Ovary (tissue), 9 donors: Measurements from ENCODE around the gene CD34. TPM values are rescaled to one million over a fixed set of nuclear protein-coding genes. Genes with fewer than 3 reads are reported as not detected.

Experiments used
- DNase-seq, 5 donors: peaks; one replicate each; pipeline ENCODE4 v3.0.0-alpha.2; 2019 to 2020
- H3K27ac ChIP-seq, 2 donors: fragments of 200-600 bp; one replicate each; pipeline versions ENCODE4 v1.5.1 to v1.8.0; 2019 to 2022
- H3K27me3 ChIP-seq: fragments of 200-600 bp; one replicate; pipeline ENCODE4 v1.8.0; 2022
- H3K36me3 ChIP-seq: fragments of 200-600 bp; sonication (generic); one replicate; pipeline ENCODE4 v1.5.1; 2019
- H3K4me1 ChIP-seq: one replicate; pipeline ENCODE4 v1.8.1; 2013; ENCODE audit warnings: mild to moderate bottlenecking, moderate library complexity; ENCODE audit not compliant: insufficient read depth
- H3K4me3 ChIP-seq: fragments of 200-600 bp; sonication (generic); one replicate; pipeline ENCODE4 v1.5.1; 2017
- H3K9me3 ChIP-seq, 2 donors: fragments of 200-600 bp in 1 of 2; sonication (generic) in 1 of 2; one replicate each; pipeline versions ENCODE4 v1.5.1 to v1.8.1; 2013 to 2019; ENCODE audit warnings: mild to moderate bottlenecking in 1 of 2, moderate library complexity in 1 of 2
- EP300 ChIP-seq: sonication (generic); formaldehyde crosslinking; IDR thresholded peaks from one replicate; pipeline ENCODE4 v1.6.1; 2017; ENCODE audit warnings: antibody characterized with exemption
- POLR2A ChIP-seq: fragments of 450-650 bp; IDR thresholded peaks from one replicate; pipeline ENCODE4 v1.6.1; 2017; ENCODE audit warnings: antibody characterized with exemption, mild to moderate bottlenecking, moderate library complexity
- WGBS, 3 donors: extraction: QIAGEN DNeasy Blood & Tissue Kit in 1 of 3; methylation state at CpG; one replicate each; pipeline versions ENCODE4 v1.1.5 to v1.1.7; 2013 to 2017; 5-methylcytosine and 5-hydroxymethylcytosine counted together
- intact Hi-C, 4 donors: fragments of 100-400 bp; cut with DNase I; formaldehyde crosslinking; loops; one replicate each; pipeline versions ENCODE4 v1.11.0 to v1.15.1; 2022 to 2023
- polyA plus RNA-seq, 2 donors: library from polyadenylated mRNA; stranded (reverse); fragments of 200-250 nt in 1 of 2; fragments of 350-450 nt in 1 of 2; fragmentation: Illumina TruSeq in 1 of 2; extraction: RNeasy Lipid Tissue Mini Kit (QIAGEN cat#74804) in 1 of 2; gene quantifications; one replicate each; pipeline ENCODE4 v1.2.3, GENCODE V29; 2013 to 2014
- total RNA-seq, 7 donors: library from RNA; depleted of rRNA in 2 of 7; stranded (reverse); fragments of >200 nt in 2 of 7; fragmentation: NEBNext Ultra II Directional in 3 of 7; extraction: Animal tissue kit (Norgen Biotek cat#: 25700) in 3 of 7; gene quantifications; one replicate each; pipeline versions ENCODE4 v1.1.0 to v1.2.4, GENCODE V29; 2016 to 2023
- TF ChIP-seq, protein P1 (sequence below), 3 donors: fragments of 450-650 bp in 2 of 3; fragments of 200-600 bp in 1 of 3; IDR thresholded peaks; one replicate each; pipeline versions ENCODE4 v1.5.1 to v1.8.0; 2016 to 2022; ENCODE audit warnings: antibody characterized with exemption in 3 of 3, mild to moderate bottlenecking in 1 of 3
- donor health status: DM: no; HTN: no; CAD: no; lungs with moderate emphysema.
- donor health status: DM: no; HTN: no; CAD: no.
- donor health status: Bipolar disorder and iron deficiency.
- donor health status: DM: yes; HTN: yes; CAD: no.
- donor health status: DM: no; HTN: no; CAD: no.
- donor health status: DM: yes; HTN: yes; CAD: no.

Gene CD34
- total and polyA plus RNA-seq, 9 donors: 12.6 to 146 (median 25.9) TPM

DNA sequence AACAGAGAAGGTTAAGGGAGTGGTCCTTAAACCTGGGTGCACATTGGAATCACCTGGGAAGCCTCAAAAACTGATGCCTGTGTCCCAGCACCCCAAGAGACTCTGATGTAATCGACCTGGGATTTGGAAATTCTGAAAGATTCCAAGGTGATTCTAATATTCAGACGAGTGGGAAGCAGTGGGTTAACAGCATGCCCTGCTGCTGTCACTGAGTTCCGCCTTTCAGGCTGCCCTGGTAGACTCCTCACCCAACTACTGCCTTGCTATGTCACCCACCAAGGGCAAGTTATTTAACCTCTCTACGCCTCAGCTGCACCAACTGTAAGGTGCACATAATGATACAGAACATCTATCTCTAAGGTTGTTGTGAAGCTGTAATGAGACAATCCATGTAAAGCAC is 59.2 kb downstream of the CD34 start:
- DNase-seq: no peak
- no peaks in the 10 kb centered on the region for H3K36me3 ChIP-seq
- H3K27me3 ChIP-seq: no peaks in the 10 kb centered on the region
- peaks cover 9% of the 10 kb centered on the region for H3K4me1 ChIP-seq
- intact Hi-C loops: no loop called here
- TF ChIP-seq POLR2A: no peak
- TF ChIP-seq EP300: no peak
- TF ChIP-seq, protein P1, sequence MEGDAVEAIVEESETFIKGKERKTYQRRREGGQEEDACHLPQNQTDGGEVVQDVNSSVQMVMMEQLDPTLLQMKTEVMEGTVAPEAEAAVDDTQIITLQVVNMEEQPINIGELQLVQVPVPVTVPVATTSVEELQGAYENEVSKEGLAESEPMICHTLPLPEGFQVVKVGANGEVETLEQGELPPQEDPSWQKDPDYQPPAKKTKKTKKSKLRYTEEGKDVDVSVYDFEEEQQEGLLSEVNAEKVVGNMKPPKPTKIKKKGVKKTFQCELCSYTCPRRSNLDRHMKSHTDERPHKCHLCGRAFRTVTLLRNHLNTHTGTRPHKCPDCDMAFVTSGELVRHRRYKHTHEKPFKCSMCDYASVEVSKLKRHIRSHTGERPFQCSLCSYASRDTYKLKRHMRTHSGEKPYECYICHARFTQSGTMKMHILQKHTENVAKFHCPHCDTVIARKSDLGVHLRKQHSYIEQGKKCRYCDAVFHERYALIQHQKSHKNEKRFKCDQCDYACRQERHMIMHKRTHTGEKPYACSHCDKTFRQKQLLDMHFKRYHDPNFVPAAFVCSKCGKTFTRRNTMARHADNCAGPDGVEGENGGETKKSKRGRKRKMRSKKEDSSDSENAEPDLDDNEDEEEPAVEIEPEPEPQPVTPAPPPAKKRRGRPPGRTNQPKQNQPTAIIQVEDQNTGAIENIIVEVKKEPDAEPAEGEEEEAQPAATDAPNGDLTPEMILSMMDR (IDR thresholded peaks at IDR 0.05): no peak
- no peaks in the 10 kb centered on the region for H3K9me3 ChIP-seq
- H3K27ac ChIP-seq: no peak overlapping the region
- WGBS, 3 donors: 88 to 94% (median 90%) methylated on average over 4 of the region's 4 CpGs
- no peak overlapping the region for H3K4me3 ChIP-seq

DNA sequence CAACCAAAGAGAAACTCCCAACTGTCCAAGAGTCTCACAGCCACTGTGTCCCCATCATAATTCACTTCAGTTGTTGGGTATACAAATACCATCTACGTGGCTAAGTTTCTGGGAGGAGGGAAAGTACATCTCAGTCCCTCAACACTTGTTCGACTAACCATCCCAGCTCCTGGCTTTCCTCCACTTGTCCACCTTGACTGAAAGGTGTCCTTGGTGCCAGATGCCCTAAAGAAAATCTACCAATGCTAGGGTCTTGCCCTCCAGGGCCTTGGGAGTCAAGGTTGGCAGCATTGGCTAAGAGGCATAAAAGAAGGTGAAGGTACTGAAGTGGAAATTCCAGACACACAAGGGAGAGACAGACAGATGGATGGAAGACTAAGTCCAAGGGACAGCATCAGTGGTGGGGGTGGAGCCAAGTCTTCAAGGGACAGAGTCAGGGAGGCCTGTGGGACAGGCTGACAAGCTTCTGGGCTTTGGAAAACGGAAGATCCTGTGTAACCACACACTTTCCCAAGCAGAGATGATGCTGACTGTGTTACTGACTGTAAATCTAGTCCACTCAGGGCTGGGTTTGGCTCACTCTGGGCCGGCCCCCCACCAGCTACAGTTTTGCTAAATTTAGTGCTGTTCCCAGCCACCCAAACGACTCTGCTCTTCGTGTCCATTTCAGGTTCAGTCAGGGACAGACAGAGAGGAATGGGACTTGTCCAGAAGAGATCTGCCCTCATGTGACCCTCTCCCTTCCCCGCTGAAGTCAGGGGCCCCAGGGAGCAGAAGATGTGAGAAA is 60.1 kb downstream of the CD34 start:
- peaks cover 9% of the 10 kb centered on the region for H3K4me1 ChIP-seq
- no peak overlapping the region for H3K4me3 ChIP-seq
- no peak overlapping the region for H3K27ac ChIP-seq
- no peak for TF ChIP-seq POLR2A
- no peak for TF ChIP-seq EP300
- TF ChIP-seq, protein P1 (IDR thresholded peaks at IDR 0.05): no peak
- no peak for DNase-seq
- intact Hi-C loops: no loop called here
- no peaks in the 10 kb centered on the region for H3K27me3 ChIP-seq
- H3K36me3 ChIP-seq: no peaks in the 10 kb centered on the region
- WGBS, 3 donors: 71 to 87% (median 83%) methylated on average over 7 of the region's 7 CpGs
- no peaks in the 10 kb centered on the region for H3K9me3 ChIP-seq

DNA sequence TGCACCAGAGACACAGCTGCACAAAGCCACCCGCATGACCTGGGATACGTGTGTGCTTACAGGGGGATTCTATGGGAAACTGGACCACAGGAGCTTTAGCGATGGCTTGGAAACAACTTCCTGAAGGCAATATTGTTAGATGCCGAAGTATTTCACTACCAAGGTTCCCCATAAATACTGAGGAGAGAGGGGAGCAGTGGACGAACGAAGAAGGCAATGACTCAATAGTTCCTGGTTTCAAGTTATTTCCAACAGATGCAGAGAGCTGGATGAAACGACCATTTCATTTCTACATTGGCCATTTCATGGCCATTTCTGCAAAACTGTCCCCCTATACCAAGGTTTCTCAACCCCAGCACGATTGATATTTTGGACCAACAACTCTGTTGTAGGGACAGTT is 61.3 kb downstream of the CD34 start:
- TF ChIP-seq EP300 (no peak), POLR2A (no peak)
- TF ChIP-seq, protein P1 (IDR thresholded peaks at IDR 0.05): no peak

DNA sequence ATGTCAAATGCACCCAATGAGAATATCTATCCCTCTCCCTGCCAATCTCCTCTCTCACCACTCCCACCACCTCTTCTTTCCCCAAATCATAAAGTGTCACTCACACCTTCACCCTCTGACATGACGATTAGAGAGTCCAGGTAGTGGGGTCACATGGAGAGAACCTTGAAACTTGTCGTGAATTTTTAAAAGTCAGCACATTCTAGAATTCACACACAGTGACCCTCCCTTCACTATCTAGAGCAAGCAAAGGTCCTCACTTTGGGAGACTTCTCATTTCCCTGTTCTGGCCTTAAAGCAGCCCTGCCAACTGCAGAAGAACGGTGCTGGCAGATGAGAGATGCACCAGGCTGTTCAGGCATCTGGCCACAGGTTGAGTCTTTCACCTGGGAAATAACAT is 61.9 kb downstream of the CD34 start:
- TF ChIP-seq, protein P1 (IDR thresholded peaks at IDR 0.05): no peak
- no peak for TF ChIP-seq POLR2A
- no peak for TF ChIP-seq EP300
- Histone ChIP-seq H3K4me3 (no peak overlapping the region), H3K27me3 (no peaks in the 10 kb centered on the region), H3K4me1 (peaks cover 15% of the 10 kb centered on the region), H3K9me3 (no peaks in the 10 kb centered on the region), H3K27ac (no peak overlapping the region), H3K36me3 (no peaks in the 10 kb centered on the region)
- WGBS, 3 donors: 38 to 53% (median 46%) methylated on average over 3 of the region's 3 CpGs
- intact Hi-C loops: no loop called here
- DNase-seq: no peak

More for the DNA sequence above, 61.3 kb downstream of the CD34 start:
- no peak for DNase-seq
- Histone ChIP-seq H3K4me3 (no peak overlapping the region), H3K27me3 (no peaks in the 10 kb centered on the region), H3K9me3 (no peaks in the 10 kb centered on the region), H3K4me1 (peaks cover 15% of the 10 kb centered on the region), H3K27ac (no peak overlapping the region), H3K36me3 (no peaks in the 10 kb centered on the region)
- 85 to 90% (median 86%) methylated on average over 8 of the region's 8 CpGs for WGBS, 3 donors
- intact Hi-C loops: no loop called here
